Smooth muscle cell of the brain vasculature (primary cell): ENCODE data around the gene ASPG.

ENCODE experiments used
- DNase-seq: peaks from one replicate; pipeline ENCODE4 v3.0.0-alpha.2; 2012; ENCODE audit warnings: low read depth, low spot score

Gene ASPG

GRCh38 chr14:104116288-104116755 is 30.8 kb downstream of the ASPG start:
- no peak for DNase-seq

DNA sequence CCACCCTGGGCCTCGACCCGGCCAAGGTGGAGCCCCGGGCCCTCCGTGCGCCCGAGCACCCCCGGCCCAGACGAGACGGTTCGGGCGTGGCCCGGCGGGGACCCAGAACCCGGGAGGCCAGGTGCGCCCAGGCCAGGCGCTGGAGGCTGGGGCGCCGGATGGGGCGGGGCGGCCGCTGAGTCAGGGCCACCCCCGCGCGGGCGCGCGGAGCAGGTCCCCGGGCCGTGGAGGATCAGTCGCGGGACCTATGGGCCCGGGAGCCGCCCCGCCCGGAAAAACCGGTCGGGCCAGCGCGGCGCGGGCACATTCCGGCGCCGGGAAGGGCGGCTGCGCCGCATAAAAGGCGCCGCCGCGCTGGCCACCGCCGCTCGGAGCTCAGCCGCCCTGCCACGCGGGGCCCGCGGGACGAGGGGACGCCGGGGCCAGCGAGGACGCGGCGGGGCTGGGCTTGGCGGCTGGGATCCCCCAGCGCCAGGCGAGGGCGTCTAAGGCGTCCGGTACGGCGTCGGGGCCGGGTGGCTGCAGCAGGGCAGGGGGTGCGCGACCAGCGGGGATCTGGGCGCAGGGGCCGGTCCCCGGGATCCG is 31.3 kb downstream of the ASPG start:
- DNase-seq: no peak

DNA sequence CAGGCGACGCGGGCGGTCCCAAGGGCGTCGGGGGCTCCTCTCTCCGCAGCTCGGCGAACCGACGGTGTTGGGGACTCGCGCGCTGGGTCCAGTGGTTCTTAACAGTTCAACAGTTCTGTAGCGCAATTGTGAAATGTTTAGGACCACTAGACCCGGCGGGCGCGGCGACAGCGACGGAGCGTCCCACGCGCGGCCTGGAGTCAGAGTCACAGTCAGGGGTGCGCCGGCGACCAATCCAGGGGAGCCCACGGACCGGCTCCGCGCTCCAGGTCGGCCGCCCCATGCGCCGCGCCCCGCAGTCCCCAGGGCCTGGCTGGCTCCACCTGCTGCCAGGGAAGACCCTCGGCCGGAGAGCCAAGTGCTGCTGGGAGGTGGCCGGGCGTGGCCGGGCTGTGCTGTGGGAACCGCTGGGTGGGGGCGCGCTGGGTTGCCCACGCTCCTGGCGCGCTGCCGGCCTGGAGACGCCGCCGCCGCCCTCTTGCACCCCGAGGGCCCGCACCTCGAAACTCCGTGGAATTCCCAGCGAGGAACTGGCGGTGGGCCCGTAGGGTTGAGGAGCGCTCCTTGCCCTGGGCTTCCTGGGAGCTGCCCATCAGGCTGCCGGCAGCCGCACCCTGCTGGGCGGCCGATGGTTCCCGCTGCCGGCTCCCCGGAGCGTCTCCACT is 32.0 kb downstream of the ASPG start:
- no peak for DNase-seq

GRCh38 chr14:104118006-104118844 is 32.7 kb downstream of the ASPG start:
- no peak for DNase-seq

DNA sequence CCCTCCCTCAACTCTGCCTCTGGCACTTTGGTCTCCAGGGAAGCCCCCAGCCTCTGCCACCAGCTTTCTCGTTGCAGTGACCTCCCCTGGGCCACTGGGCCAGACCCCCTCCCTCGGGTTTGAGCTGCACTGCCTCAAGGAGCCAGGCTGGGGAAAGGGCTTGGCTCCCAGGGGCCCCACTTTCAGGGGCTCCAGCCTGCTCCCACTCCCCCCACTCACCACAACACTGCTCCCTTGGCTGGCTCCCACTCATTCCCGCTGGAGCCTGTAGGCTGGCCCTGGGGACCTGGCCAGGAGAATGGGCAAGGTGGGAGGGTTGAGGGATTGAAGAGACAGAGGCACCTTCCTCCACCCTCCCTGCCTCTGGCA is 33.6 kb downstream of the ASPG start:
- DNase-seq: no peak

DNA sequence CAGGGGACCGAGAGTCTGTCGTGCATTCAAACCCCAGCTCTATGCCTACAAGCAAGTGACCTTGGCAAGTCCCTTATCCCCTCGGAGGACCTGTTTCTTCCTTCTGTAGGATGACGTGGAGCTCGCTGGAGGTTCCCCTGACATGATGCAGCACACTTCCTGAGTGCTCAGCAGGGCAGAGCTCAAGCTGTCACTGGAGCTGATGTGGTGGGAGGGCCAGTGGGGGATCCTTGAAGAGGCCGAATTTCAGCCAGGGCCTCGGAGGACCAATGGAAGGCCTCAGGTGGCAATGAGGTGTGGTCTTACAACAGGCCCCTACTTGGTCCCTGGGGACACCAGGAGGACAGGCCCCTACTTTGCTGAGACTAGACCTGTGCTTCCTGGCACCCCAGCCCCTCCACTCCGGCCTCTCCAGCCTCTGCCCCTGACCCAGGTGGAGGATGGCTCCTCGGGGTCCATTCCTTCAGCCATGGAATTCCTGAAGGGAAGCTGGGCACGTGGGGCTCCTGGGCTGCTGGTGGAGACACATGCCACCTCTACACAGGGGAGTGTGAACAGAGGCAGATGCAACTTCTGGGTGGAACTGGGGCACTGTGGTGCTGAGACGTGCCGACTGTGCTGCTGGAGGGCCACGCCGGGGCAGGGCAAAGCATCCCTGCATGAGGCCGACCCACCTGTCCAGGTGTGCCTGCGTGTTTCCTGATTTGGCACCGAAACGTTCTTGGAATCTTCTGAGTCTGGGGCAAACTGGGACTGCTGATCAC is 34.2 kb downstream of the ASPG start:
- DNase-seq: no peak

DNA sequence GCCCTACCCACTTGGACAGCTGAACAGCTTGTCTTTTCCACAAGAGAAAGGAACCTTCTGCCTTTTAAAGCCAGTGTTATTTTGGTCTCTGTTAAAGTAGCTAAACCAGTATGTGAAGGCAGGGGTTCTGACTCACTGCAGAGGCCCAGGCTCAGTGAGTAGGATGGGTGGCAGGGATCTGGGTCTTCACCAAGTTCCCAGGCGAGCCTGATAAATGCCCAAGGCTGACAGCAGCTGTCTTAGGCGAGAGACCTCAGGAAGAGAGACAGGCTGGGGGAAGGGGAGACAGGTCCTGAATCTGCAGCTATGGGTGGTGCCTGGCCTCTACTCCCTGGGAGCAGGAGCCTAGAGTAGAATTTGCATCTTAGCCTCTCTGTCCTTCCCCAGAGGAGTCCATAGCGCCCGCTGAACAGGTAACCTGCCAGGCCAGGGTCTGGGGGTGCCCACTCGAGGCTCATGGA is 34.8 kb downstream of the ASPG start:
- DNase-seq: no peak

- no peak for DNase-seq
Observed at GRCh38 chr14:104121142-104121541, 35.6 kb downstream of the ASPG start.

DNA sequence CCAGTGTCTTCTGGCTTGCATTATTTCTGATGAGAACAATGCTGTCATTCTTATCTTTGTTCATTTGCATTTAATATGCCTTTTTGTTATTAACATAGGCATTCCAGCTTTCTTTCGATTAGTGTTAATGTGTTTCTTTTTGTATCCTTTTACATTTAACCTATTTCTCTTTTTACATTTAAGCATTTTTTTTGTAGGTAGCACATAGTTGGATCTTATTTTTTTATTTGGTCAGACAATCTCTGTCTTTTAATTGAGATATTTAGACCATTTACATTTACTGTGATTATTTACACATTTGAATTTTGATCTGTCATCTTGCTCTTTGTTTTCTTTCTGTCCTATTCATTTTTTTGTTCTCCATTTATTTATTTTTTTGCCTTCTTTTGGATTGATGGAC is 38.4 kb downstream of the ASPG start:
- DNase-seq: no peak

DNA sequence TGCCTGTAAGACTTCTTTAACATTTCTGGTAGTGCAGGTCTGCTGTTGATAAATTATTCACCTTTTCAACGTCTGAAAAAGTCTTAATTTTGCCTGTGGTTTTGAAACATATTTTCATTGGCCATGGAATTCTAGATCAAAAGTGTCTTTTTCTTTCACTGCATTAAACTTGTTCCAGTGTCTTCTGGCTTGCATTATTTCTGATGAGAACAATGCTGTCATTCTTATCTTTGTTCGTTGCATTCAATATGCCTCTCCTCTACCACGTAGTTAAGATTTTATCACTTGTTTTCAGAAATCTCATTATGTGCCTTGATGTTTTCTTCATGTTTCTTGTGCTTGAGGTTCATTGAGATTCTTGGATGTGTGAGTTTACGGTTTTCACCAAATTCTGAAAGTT is 39.5 kb downstream of the ASPG start:
- no peak for DNase-seq

DNA sequence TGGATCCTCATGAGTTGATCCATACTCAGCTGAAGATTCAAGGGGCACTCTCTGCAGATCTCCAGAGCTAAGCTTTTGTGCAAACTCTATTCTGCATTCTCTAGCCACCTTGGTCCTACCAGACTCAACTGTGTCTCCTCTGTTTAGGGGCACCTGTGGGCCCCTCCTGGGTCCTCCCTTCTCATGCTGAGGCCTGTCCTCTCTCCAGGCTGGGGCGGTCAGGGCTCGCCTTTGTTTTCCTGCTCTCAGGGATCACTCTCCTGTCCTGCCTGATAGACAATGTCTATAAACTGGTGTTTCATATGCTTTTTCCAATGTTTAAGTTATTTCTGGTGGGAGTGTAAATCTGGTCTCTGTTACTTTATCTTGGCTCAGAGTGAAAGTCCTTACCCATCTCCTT is 41.3 kb downstream of the ASPG start:
- DNase-seq: no peak

DNA sequence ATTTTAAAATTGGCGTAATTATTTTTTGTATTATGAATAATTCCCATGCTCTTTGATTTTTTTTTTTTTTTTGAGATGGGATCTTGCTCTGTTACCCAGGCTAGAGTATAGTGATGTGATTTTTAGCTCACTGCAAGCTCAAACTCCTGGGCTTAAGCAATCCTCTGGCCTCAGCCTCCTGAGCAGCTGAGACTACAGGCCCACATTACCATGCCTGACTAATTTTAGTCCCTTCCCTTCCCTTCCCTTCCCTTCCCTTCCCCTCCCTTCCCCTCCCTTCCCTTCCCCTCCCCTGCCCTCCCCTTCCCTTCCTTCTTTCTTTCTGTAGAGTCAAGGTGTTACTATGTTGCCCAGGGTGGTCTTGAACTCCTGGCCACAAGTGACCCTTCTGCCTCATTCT is 43.5 kb downstream of the ASPG start:
- DNase-seq: no peak

GRCh38 chr14:104129556-104129955 is 44.1 kb downstream of the ASPG start:
- no peak for DNase-seq

- no peak for DNase-seq
Observed at GRCh38 chr14:104130974-104131651, 45.6 kb downstream of the ASPG start.

DNA sequence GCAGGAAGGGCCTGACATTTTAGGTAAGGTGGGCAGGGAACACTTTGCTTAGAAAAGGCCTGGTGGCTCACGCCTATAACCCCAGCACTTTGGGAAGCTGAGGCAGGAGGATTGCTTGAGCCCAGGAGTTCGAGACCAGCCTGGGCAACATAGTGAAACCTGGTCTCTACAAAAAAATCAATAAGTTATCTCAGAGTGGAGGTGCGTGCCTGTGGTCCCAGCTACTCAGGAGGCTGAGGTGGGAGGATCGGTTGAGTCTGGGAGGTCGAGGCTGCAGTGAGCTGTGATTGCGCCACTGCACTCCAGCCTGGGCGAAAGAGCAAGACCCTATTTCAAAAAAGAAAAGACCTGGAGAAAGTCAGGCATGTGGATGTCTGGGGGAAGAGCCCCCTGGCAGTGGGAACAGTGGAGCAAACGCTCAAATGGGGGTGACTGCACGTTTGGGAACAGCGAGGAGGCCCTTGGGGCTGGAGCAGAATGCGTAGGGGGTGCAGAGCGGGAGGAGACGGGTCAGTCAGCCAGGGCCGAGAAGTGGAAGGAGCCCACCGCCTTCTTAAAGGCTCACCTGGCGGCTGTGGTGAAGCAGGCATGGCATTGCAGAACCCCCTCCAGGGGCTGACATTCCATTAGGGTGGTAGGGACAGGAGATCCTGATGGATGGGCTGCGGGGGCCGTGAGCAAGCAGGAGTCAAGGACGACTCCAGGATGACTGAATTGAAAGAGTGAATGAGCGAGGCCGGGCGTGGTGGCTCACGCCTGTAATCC is 46.6 kb downstream of the ASPG start:
- no peak for DNase-seq

- DNase-seq: no peak
Observed at GRCh38 chr14:104132981-104133380, 47.5 kb downstream of the ASPG start.

DNA sequence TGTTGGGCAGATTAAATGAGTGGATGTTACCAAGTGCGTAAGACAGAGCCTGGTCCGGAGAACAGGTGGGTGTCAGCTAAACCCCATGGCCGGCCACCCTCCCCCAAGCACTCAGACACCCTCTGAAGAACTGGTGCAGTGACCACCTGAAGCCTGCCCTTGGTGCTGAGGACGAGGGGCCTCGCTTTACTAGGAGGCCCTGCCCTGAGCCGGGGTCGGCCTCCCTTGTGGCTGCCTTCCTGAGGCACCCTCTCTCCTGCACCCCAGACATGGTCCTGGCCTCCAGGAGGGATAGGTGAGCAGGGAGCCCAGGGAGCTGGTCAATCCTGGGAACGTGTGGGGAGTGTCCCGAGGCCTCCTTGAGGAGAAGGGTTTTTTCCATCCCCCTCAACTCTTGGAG is 48.0 kb downstream of the ASPG start:
- no peak for DNase-seq

DNA sequence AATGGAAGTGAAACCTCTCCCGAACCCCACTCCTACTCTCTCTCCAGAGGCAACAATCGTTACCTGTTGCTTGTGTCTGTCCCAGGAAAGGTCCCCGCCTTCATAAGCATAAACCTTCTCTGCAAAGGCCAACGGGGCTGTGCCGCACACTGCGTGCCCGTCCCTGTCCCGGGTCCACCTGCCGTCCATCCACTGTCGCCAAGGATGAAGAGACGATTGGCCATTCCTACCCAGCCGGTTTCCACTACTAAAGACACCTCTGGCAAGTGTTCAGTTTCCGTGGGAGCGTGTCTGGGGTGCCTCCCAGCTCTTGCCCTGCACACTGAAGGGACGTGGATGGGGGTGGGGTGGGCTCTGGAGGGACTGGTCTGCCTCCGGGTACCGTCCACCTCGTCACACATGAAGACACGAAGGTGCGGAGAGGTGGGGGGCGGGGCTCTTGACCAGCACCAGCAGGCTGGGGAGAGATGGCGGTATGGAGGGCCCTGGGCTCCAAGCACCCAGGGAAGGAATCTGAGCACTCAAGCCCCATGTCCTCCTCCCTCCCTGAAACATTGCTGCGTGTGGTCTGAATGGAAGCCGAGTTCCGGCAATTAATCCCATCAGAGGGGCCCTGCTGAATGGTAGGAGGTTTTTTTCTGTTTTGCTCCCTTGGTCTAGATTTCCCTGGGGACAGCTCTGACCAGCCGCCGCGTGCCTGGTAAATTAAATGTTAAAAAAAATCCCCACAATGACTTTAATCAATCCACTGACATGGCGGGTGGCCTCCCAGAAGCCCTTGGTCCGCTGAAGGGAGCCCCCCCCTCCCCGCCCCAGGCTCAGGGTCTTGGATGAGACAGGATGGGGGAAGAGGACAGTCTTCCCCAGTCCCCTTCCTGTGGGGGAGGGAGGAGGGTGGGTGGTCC is 48.8 kb downstream of the ASPG start:
- no peak for DNase-seq

GRCh38 chr14:104135121-104135903 is 49.8 kb downstream of the ASPG start:
- no peak for DNase-seq
